Measurements from ENCODE around the gene TMEM225.

GRCh38 chr11:123853038-123853437 is 32.4 kb downstream of the TMEM225 start:
- TF ChIP-seq BCL11A (IDR thresholded peaks at IDR 0.05; ENCODE audit: low read depth, low read length) = no peak
- no peak for TF ChIP-seq SIN3A (IDR thresholded peaks at IDR 0.05; ENCODE audit: low read depth, low read length)
- TF ChIP-seq FOXK2 (IDR thresholded peaks at IDR 0.05) = no peak
- TF ChIP-seq EP300 (IDR thresholded peaks at IDR 0.05; ENCODE audit: borderline replicate concordance in 1 of 2, control insufficient read depth in 1 of 2, low read depth in 2 of 2, low read length in 2 of 2) = no peak
- TF ChIP-seq JUNB (IDR thresholded peaks at IDR 0.05) = no peak
- no peak for TF ChIP-seq SREBF2 (IDR thresholded peaks at IDR 0.05; ENCODE audit: low read length)

Data from GM12878 (cell line).